Measurements from ENCODE around the gene GLRX5.

Gene GLRX5

GRCh38 chr14:95523051-95523814 is 11.6 kb upstream of the GLRX5 start:
- TF ChIP-seq, protein P1, sequence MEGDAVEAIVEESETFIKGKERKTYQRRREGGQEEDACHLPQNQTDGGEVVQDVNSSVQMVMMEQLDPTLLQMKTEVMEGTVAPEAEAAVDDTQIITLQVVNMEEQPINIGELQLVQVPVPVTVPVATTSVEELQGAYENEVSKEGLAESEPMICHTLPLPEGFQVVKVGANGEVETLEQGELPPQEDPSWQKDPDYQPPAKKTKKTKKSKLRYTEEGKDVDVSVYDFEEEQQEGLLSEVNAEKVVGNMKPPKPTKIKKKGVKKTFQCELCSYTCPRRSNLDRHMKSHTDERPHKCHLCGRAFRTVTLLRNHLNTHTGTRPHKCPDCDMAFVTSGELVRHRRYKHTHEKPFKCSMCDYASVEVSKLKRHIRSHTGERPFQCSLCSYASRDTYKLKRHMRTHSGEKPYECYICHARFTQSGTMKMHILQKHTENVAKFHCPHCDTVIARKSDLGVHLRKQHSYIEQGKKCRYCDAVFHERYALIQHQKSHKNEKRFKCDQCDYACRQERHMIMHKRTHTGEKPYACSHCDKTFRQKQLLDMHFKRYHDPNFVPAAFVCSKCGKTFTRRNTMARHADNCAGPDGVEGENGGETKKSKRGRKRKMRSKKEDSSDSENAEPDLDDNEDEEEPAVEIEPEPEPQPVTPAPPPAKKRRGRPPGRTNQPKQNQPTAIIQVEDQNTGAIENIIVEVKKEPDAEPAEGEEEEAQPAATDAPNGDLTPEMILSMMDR (IDR thresholded peaks at IDR 0.05; ENCODE audit: borderline replicate concordance, insufficient read depth, low read depth, low read length): no peak
- no peak overlapping the region for H3K4me3 ChIP-seq (ENCODE audit: low read depth, low read length)

- H3K4me3 ChIP-seq (ENCODE audit: low read depth, low read length): no peak overlapping the region
- TF ChIP-seq, protein P1 (IDR thresholded peaks at IDR 0.05; ENCODE audit: borderline replicate concordance, insufficient read depth, low read depth, low read length): no peak
Observed at GRCh38 chr14:95523815-95524448, 10.9 kb upstream of the GLRX5 start.

DNA sequence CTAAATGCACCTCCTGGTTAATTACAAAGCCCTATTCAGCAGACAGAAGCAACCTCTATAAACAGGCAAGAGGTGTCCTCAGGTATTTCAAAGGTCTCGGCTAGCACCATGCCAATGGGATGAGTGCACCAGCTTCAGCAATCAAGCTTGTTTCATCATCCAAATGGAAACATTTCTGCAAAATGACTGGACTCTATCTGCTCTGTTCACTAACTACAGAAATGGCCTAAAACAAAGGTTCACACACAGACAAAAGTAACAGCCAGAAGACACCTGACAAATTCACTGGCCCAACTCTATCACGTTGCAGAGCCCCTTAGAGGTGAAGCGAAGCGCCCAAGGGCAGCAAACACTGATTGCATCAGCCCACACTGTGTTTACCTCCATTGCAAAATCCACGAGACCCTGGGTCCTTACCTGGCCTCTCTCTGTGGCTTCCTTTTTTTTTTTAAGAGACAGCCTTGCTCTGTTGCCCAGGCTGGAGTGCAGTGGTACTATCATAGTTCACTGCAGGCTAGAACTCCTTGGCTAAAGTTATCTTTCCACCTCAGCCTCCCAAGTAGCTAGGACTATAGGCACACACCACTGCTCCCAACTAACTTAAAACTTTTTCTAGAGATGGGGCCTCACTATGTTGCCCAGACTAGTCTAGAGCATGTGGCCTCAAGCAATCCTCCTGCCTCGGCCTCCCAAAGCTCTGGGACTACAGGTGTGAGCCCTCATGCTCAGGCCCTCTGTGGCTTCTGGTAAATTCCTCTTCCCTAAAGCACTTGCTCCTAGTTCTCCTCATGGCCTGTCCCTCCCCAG is 9.9 kb upstream of the GLRX5 start:
- TF ChIP-seq, protein P1 (IDR thresholded peaks at IDR 0.05; ENCODE audit: borderline replicate concordance, insufficient read depth, low read depth, low read length): no peak
- H3K4me3 ChIP-seq (ENCODE audit: low read depth, low read length): no peak overlapping the region

DNA sequence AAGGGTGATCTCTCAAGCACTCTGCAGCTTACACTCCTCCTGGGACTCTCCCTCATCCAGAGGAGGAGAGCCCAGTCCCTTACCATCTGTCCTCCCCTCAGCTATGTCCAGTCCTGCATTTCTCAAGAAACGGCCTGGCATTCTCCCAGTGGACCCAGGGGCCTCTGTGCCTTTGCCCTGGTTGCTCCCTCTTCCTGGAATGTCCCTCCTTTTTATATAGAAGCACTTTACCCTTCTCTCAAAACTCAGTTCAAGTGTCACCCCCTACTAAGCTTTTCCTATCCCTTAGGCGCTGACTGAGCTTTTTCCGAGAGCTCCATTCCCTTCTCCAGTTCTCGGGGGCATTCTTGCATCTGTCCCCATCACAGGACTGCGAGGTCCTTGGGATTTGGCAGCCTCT is 8.9 kb upstream of the GLRX5 start:
- TF ChIP-seq, protein P1 (IDR thresholded peaks at IDR 0.05; ENCODE audit: borderline replicate concordance, insufficient read depth, low read depth, low read length): no peak
- no peak overlapping the region for H3K4me3 ChIP-seq (ENCODE audit: low read depth, low read length)

DNA sequence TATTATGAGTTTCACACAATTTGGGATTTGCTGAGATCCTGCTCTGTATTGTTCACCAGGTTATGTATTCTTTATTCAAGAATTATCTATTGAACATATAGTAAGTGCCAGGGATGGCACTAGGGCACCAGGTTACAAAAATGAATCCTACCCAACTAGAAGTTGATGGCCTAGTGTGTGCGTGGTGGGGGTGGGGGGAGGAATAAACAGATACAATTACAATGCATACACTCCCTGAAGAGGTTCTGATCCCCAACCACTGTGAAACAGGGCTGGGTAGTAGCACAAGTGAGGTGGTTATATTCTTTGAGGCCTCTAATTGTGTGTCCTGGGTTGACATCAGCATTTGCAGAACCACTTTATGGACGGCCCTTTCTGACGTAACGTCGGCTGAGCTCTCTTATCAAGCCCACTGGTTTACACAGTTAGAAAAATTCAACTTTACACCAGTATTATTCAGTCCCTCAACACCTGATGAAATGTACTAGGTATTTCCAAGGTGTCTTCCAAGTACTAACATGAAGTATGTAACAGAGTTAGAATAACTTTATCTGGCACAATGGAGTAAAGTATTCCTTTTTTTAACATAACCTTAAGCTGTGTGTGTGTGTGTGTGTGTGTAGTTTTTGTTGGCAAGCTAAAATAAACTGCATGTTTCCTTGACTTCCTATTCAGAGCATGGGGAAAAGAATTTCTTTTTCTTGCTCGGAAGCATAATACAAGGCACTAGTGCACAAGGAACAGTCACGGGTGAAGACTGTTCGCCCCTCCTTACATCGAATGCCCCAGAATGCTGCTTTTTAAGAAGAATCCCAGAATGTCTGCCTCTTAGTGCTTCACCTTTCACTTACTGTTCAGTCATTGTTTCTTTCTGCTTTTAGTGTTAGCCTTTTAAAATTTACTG is 8.1 kb upstream of the GLRX5 start:
- TF ChIP-seq, protein P1 (IDR thresholded peaks at IDR 0.05; ENCODE audit: borderline replicate concordance, insufficient read depth, low read depth, low read length): no peak
- no peak overlapping the region for H3K4me3 ChIP-seq (ENCODE audit: low read depth, low read length)

DNA sequence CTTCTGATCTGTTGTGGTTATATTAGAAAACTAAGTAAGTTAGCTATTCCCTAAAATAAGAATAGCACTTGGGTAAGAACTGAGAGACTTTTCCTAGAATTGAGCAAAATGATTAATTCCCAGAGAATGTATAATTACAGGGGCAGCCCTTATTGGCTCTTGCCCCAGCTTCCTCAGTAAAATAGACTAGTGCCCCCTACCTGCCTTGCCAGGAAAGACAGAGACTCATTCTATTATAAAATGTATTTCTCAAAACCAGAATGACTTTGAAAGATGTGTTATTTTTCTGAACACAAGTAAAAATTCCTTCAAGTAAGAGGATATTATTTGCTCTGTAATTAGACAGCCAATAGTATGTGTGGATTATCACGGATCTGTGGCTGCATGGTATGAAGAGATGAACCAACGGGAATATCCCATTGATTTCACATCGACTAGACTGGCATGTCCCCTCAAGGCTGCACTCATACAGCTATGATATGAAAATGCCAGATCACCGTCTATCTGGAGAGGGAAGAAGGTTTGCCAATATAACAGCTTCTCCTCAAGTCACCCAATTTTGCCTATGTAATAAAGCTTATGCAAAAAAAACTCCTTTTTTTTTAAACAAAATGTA is 7.4 kb upstream of the GLRX5 start:
- TF ChIP-seq, protein P1 (IDR thresholded peaks at IDR 0.05; ENCODE audit: borderline replicate concordance, insufficient read depth, low read depth, low read length): peak; percentile 49; the same call in 1 of the 2 replicates
- H3K4me3 ChIP-seq (ENCODE audit: low read depth, low read length): no peak overlapping the region
